ENCODE results near the gene KLRD1. TPM values are rescaled to one million over a fixed set of nuclear protein-coding genes. Genes with fewer than 3 reads are reported as not detected.

Gene KLRD1
- total and polyA plus RNA-seq, 3 donors from 2014 or later, result 0.71 to 1.6 (median 0.87) TPM

GRCh38 chr12:10361622-10362021 lies 54.0 kb downstream of the KLRD1 start:
- intact Hi-C loops (cut with DNase I; ENCODE audit: low total_unique reads), result no loop called here
- H3K36me3 ChIP-seq (ENCODE audit: low read depth, missing control alignments), result no peaks in the 10 kb centered on the region
- H3K27me3 ChIP-seq, result no peaks in the 10 kb centered on the region
- TF ChIP-seq POLR2A (IDR thresholded peaks at IDR 0.05), result no peak
- no peak for TF ChIP-seq CTCF (IDR thresholded peaks at IDR 0.05)
- no peaks in the 10 kb centered on the region for H3K9me3 ChIP-seq
- no peak overlapping the region for H3K4me3 ChIP-seq
- H3K4me1 ChIP-seq, result peaks cover 23% of the 10 kb centered on the region
- WGBS, 2 donors, result 62 to 77% methylated on average over 4 of the region's 4 CpGs
- H3K27ac ChIP-seq, result peak overlapping the region; percentile 39 to 99
- peak; percentile 15 for DNase-seq

- Histone ChIP-seq H3K36me3 (ENCODE audit: low read depth, missing control alignments) (no peaks in the 10 kb centered on the region), H3K9me3 (no peaks in the 10 kb centered on the region), H3K27ac (peak overlapping the region; percentile 93 to 99), H3K27me3 (no peaks in the 10 kb centered on the region), H3K4me3 (no peak overlapping the region), H3K4me1 (peaks cover 23% of the 10 kb centered on the region)
- no peak for DNase-seq
- WGBS, 2 donors, result 53 to 64% methylated on average over 3 of the region's 3 CpGs
- TF ChIP-seq POLR2A (IDR thresholded peaks at IDR 0.05), result no peak
- no peak for TF ChIP-seq CTCF (IDR thresholded peaks at IDR 0.05)
- intact Hi-C loops (cut with DNase I; ENCODE audit: low total_unique reads), result no loop called here
Observed at GRCh38 chr12:10362325-10362724, 54.7 kb downstream of the KLRD1 start.

- Histone ChIP-seq H3K27me3 (no peaks in the 10 kb centered on the region), H3K4me3 (peak overlapping the region; percentile 70 to 71), H3K4me1 (peaks cover 23% of the 10 kb centered on the region), H3K9me3 (no peaks in the 10 kb centered on the region), H3K27ac (peak overlapping the region; percentile 93 to 99), H3K36me3 (ENCODE audit: low read depth, missing control alignments) (no peaks in the 10 kb centered on the region)
- DNase-seq, result peak; percentile 22
- WGBS, 2 donors, result 31 to 41% methylated on average over 9 of the region's 9 CpGs
- intact Hi-C loops (cut with DNase I; ENCODE audit: low total_unique reads), result no loop called here
- no peak for TF ChIP-seq CTCF (IDR thresholded peaks at IDR 0.05)
- no peak for TF ChIP-seq POLR2A (IDR thresholded peaks at IDR 0.05)
Observed at GRCh38 chr12:10362828-10363657, 55.4 kb downstream of the KLRD1 start.

GRCh38 chr12:10363658-10363913 lies 55.9 kb downstream of the KLRD1 start:
- H3K4me3 ChIP-seq, result peak overlapping the region; percentile 70 to 71
- peaks cover 23% of the 10 kb centered on the region for H3K4me1 ChIP-seq
- TF ChIP-seq POLR2A (IDR thresholded peaks at IDR 0.05) (no peak), CTCF (IDR thresholded peaks at IDR 0.05) (no peak)
- H3K27ac ChIP-seq, result peak overlapping the region; percentile 93 to 99
- DNase-seq, result no peak
- WGBS, 2 donors, result 29 to 30% methylated on average over 5 of the region's 5 CpGs
- H3K27me3 ChIP-seq, result no peaks in the 10 kb centered on the region
- no peaks in the 10 kb centered on the region for H3K9me3 ChIP-seq
- intact Hi-C loops (cut with DNase I; ENCODE audit: low total_unique reads), result no loop called here
- H3K36me3 ChIP-seq (ENCODE audit: low read depth, missing control alignments), result no peaks in the 10 kb centered on the region
